IPS DF 6.9 (cell line): ENCODE data around the gene ZNF593OS.

ENCODE experiments used
- DNase-seq: peaks from one replicate; pipeline ENCODE4 v3.0.0-alpha.2; 2013; ENCODE audit warnings: low read depth, low spot score
- H3K27ac ChIP-seq: one replicate; pipeline ENCODE4 v1.5.1; 2013; ENCODE audit warnings: low read length, control low read depth
- H3K27me3 ChIP-seq: 2 replicates; pipeline ENCODE4 v1.6.1; 2013; ENCODE audit warnings: mild to moderate bottlenecking, low read length; ENCODE audit not compliant: control insufficient read depth, insufficient read depth
- H3K36me3 ChIP-seq: 2 replicates; pipeline ENCODE4 v1.6.1; 2013; ENCODE audit warnings: low read length; ENCODE audit not compliant: control insufficient read depth, insufficient read depth
- H3K4me1 ChIP-seq: 2 replicates; pipeline ENCODE4 v1.6.1; 2013; ENCODE audit warnings: low read length; ENCODE audit not compliant: control insufficient read depth, insufficient read depth
- H3K4me3 ChIP-seq: 2 replicates; pipeline ENCODE4 v1.5.1; 2013; ENCODE audit warnings: mild to moderate bottlenecking, low read length
- H3K9me3 ChIP-seq: 2 replicates; pipeline ENCODE4 v1.6.1; 2013; ENCODE audit warnings: low read length, inconsistent platforms; ENCODE audit not compliant: control insufficient read depth, insufficient read depth
- WGBS: extraction: QIAGEN DNeasy Blood & Tissue Kit; methylation state at CpG from one replicate; pipeline ENCODE4 v1.1.7; 2013; ENCODE audit warnings: mixed read lengths, missing lambda C conversion rate; ENCODE audit not compliant: insufficient read length, insufficient coverage; 5-methylcytosine and 5-hydroxymethylcytosine counted together

ZNF593OS gene

GRCh38 chr1:26159743-26160039 lies 11.9 kb downstream of the ZNF593OS start:
- Histone ChIP-seq H3K27me3 (peaks cover 42% of the 10 kb centered on the region), H3K4me1 (peaks cover 13% of the 10 kb centered on the region), H3K27ac (no peak overlapping the region), H3K9me3 (no peaks in the 10 kb centered on the region), H3K4me3 (no peak overlapping the region), H3K36me3 (no peaks in the 10 kb centered on the region)
- WGBS, result no CpG with 5 or more reads among the region's 4 CpGs
- no peak for DNase-seq

- Histone ChIP-seq H3K36me3 (no peaks in the 10 kb centered on the region), H3K27ac (no peak within 1 kb of the TSS), H3K4me3 (no peak within 1 kb of the TSS), H3K4me1 (peaks cover 13% of the 10 kb centered on the region), H3K27me3 (peaks cover 43% of the 10 kb centered on the region), H3K9me3 (no peaks in the 10 kb centered on the region)
- WGBS, result no CpG with 5 or more reads among the region's 6 CpGs
- no peak for DNase-seq
Observed at GRCh38 chr1:26158908-26159742, 12.5 kb downstream of the ZNF593OS start, which contains the start of gene FAM110D. TSS of gene FAM110D (plus strand) at chr1:26159079. CDS start at chr1:26161292, 2,213 bp downstream.

- peaks cover 13% of the 10 kb centered on the region for H3K4me1 ChIP-seq
- H3K36me3 ChIP-seq, result no peaks in the 10 kb centered on the region
- no peak overlapping the region for H3K27ac ChIP-seq
- DNase-seq, result no peak
- peaks cover 43% of the 10 kb centered on the region for H3K27me3 ChIP-seq
- no peak overlapping the region for H3K4me3 ChIP-seq
- no CpG with 5 or more reads among the region's 5 CpGs for WGBS
- H3K9me3 ChIP-seq, result no peaks in the 10 kb centered on the region
Observed at GRCh38 chr1:26158271-26158907, 13.2 kb downstream of the ZNF593OS start.

GRCh38 chr1:26156285-26157038 lies 15.2 kb downstream of the ZNF593OS start:
- Histone ChIP-seq H3K27ac (no peak overlapping the region), H3K4me3 (no peak overlapping the region), H3K4me1 (peaks cover 13% of the 10 kb centered on the region), H3K9me3 (no peaks in the 10 kb centered on the region), H3K36me3 (no peaks in the 10 kb centered on the region), H3K27me3 (peaks cover 32% of the 10 kb centered on the region)
- DNase-seq, result no peak
- no CpG with 5 or more reads among the region's 12 CpGs for WGBS

GRCh38 chr1:26155370-26156284 lies 16.0 kb downstream of the ZNF593OS start:
- peaks cover 13% of the 10 kb centered on the region for H3K4me1 ChIP-seq
- DNase-seq, result no peak
- WGBS, result no CpG with 5 or more reads among the region's 21 CpGs
- H3K27me3 ChIP-seq, result peaks cover 26% of the 10 kb centered on the region
- no peak overlapping the region for H3K4me3 ChIP-seq
- H3K27ac ChIP-seq, result no peak overlapping the region
- H3K36me3 ChIP-seq, result no peaks in the 10 kb centered on the region
- no peaks in the 10 kb centered on the region for H3K9me3 ChIP-seq

- DNase-seq, result no peak
- Histone ChIP-seq H3K27me3 (peaks cover 26% of the 10 kb centered on the region), H3K4me1 (peaks cover 13% of the 10 kb centered on the region), H3K9me3 (no peaks in the 10 kb centered on the region), H3K4me3 (no peak overlapping the region), H3K36me3 (no peaks in the 10 kb centered on the region), H3K27ac (no peak overlapping the region)
- no CpG with 5 or more reads among the region's 9 CpGs for WGBS
Observed at GRCh38 chr1:26154750-26155149, 16.9 kb downstream of the ZNF593OS start.

GRCh38 chr1:26153966-26154532 lies 17.6 kb downstream of the ZNF593OS start:
- H3K9me3 ChIP-seq, result no peaks in the 10 kb centered on the region
- no peaks in the 10 kb centered on the region for H3K36me3 ChIP-seq
- H3K4me1 ChIP-seq, result peaks cover 10% of the 10 kb centered on the region
- no CpG with 5 or more reads among the region's 5 CpGs for WGBS
- no peak overlapping the region for H3K4me3 ChIP-seq
- no peak overlapping the region for H3K27ac ChIP-seq
- H3K27me3 ChIP-seq, result peaks cover 26% of the 10 kb centered on the region
- DNase-seq, result no peak

- Histone ChIP-seq H3K4me3 (no peak overlapping the region), H3K27me3 (peaks cover 4% of the 10 kb centered on the region; the same call in 1 of the 2 replicates), H3K27ac (no peak overlapping the region), H3K9me3 (no peaks in the 10 kb centered on the region), H3K4me1 (no peaks in the 10 kb centered on the region), H3K36me3 (no peaks in the 10 kb centered on the region)
- DNase-seq, result no peak
Observed at GRCh38 chr1:26148887-26149286, 22.7 kb downstream of the ZNF593OS start.

- Histone ChIP-seq H3K4me1 (no peaks in the 10 kb centered on the region), H3K9me3 (no peaks in the 10 kb centered on the region), H3K4me3 (no peak overlapping the region), H3K27ac (no peak overlapping the region), H3K27me3 (no peaks in the 10 kb centered on the region; the same call in 1 of the 2 replicates), H3K36me3 (no peaks in the 10 kb centered on the region)
- DNase-seq, result no peak
- WGBS, result no CpG with 5 or more reads among the region's 6 CpGs
Observed at GRCh38 chr1:26145960-26146294, 25.7 kb downstream of the ZNF593OS start.
